DOHH2 (cell line): ENCODE measurements around the gene ACLY.

Experiments
- EZH2phosphoT487 ChIP-seq: fragments of 200-600 bp; sonication (generic); IDR thresholded peaks from 2 replicates; pipeline ENCODE4 v1.6.1; 2017; ENCODE audit warnings: borderline replicate concordance, mild to moderate bottlenecking, antibody characterized with exemption, low read length, moderate library complexity, mixed read lengths
- TF ChIP-seq, protein P1 (sequence below): fragments of 200-600 bp; sonication (generic); IDR thresholded peaks from one replicate; pipeline ENCODE4 v1.5.1; 2014; ENCODE audit warnings: antibody characterized with exemption, mild to moderate bottlenecking, low read depth, low read length; ENCODE audit not compliant: poor library complexity, severe bottlenecking

DNA sequence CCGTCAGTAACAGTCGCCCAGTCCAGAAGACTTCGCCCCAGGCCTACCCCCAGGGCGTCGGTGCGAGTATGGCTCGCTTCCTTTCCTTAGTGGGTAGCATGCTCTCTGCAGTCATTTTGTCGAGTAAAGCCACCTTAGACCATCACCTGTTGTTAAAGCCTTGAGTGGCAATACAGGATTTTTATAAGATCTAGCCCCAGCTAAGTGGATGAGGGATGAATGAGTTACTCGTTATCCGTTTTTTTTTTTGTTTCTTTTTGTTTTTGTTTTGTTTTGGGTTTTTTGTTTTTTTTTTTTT, 53.2 kb downstream of the ACLY start:
- TF ChIP-seq, protein P1, sequence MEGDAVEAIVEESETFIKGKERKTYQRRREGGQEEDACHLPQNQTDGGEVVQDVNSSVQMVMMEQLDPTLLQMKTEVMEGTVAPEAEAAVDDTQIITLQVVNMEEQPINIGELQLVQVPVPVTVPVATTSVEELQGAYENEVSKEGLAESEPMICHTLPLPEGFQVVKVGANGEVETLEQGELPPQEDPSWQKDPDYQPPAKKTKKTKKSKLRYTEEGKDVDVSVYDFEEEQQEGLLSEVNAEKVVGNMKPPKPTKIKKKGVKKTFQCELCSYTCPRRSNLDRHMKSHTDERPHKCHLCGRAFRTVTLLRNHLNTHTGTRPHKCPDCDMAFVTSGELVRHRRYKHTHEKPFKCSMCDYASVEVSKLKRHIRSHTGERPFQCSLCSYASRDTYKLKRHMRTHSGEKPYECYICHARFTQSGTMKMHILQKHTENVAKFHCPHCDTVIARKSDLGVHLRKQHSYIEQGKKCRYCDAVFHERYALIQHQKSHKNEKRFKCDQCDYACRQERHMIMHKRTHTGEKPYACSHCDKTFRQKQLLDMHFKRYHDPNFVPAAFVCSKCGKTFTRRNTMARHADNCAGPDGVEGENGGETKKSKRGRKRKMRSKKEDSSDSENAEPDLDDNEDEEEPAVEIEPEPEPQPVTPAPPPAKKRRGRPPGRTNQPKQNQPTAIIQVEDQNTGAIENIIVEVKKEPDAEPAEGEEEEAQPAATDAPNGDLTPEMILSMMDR = no peak
- TF ChIP-seq EZH2phosphoT487 = no peak
